HCT116 (cell line): ENCODE results near the gene C1orf159. TPM values are rescaled to one million over a fixed set of nuclear protein-coding genes. Genes with fewer than 3 reads are reported as not detected.

Experiments
- ATAC-seq: fragments of 200-7000 bp; cut with Tn5 transposase; 2 replicates; pipeline ENCODE4 v1.9.1; 2020; ENCODE audit warnings: mild to moderate bottlenecking, moderate library complexity
- BruUV-seq: library from RNA; stranded (reverse); fragments of 400-500 nt; replicated peaks from 2 replicates; lab custom pipeline; 2021; lab: Mats Ljungman, UMichigan
- CTCF ChIA-PET: fragments of 300-600 bp; sonication (Branson Sonifier 250); formaldehyde crosslinking; loops from one replicate; lab custom pipeline; 2021; ENCODE audit warnings: antibody characterized with exemption; lab: Charles Lee
- POLR2A ChIA-PET: fragments of 300-600, 350-600 bp; sonication (Branson Sonifier 250); formaldehyde crosslinking; loops from one replicate; lab custom pipeline; 2021; ENCODE audit warnings: antibody characterized with exemption; lab: Charles Lee
- RAD21 ChIA-PET, 2 experiments: fragments of 300-600 bp; sonication (Branson Sonifier 250); formaldehyde crosslinking; loops; one replicate each; lab custom pipeline; 2023; ENCODE audit warnings: low total read pairs in 2 of 2; ENCODE audit not compliant: uncharacterized antibody in 2 of 2, unreplicated experiment in 2 of 2, low non-redundant PET in 1 of 2; lab: Charles Lee
- DNase-seq: peaks from one replicate; pipeline ENCODE4 v3.0.0-alpha.2; 2010; ENCODE audit warnings: low read depth, low spot score
- H2AFZ ChIP-seq: fragments of 200-600 bp; shearing (Covaris generic), sonication (generic); 2 replicates; pipeline ENCODE4 v1.6.1; 2017; ENCODE audit warnings: low read depth, mixed run types, mixed read lengths, antibody characterized with exemption, low read length; ENCODE audit not compliant: poor library complexity, severe bottlenecking
- H3K27ac ChIP-seq: 2 replicates; pipeline ENCODE4 v1.5.1; 2012; ENCODE audit warnings: low read depth, low read length
- H3K27me3 ChIP-seq: fragments of 200-600 bp; sonication (generic); 2 replicates; pipeline ENCODE4 v1.6.1; 2016; ENCODE audit warnings: mixed run types, low read length, mixed read lengths; ENCODE audit not compliant: insufficient read depth
- H3K36me3 ChIP-seq, 2 experiments: fragments of 200-500 bp in 1 of 2; fragments of 200-600 bp in 1 of 2; sonication (Bioruptor generic) in 1 of 2; sonication (generic) in 1 of 2; 2 replicates each; pipeline versions ENCODE4 v1.5.1 to v1.6.1; 2014 to 2016; ENCODE audit warnings: low read length in 2 of 2, inconsistent platforms in 1 of 2, mixed read lengths in 1 of 2, mixed run types in 1 of 2; ENCODE audit not compliant: insufficient read depth in 2 of 2, control insufficient read depth in 1 of 2
- H3K4me1 ChIP-seq, 2 experiments: fragments of 200-600 bp in 1 of 2; sonication (generic) in 1 of 2; 2 replicates each; pipeline versions ENCODE4 v1.5.1 to v1.6.1; 2012 to 2017; ENCODE audit warnings: low read length in 2 of 2, inconsistent platforms in 1 of 2, mild to moderate bottlenecking in 1 of 2, mixed read lengths in 1 of 2, mixed run types in 1 of 2, moderate library complexity in 1 of 2; ENCODE audit not compliant: insufficient read depth in 2 of 2, control insufficient read depth in 1 of 2
- H3K4me2 ChIP-seq: fragments of 200-600 bp; sonication (generic); 2 replicates; pipeline ENCODE4 v1.6.1; 2017; ENCODE audit warnings: mixed run types, low read length, mixed read lengths
- H3K4me3 ChIP-seq, 2 experiments: fragments of 200-600 bp in 1 of 2; sonication (generic) in 1 of 2; replicated peaks in 1 of 2; 2 replicates each; pipeline ENCODE4 v1.5.1; 2011 to 2016; ENCODE audit warnings: low read length in 2 of 2, control low read depth in 1 of 2, low read depth in 1 of 2, mild to moderate bottlenecking in 1 of 2, mixed read lengths in 1 of 2, mixed run types in 1 of 2
- H3K79me2 ChIP-seq: fragments of 200-600 bp; sonication (generic); 2 replicates; pipeline ENCODE4 v1.6.1; 2017; ENCODE audit warnings: mild to moderate bottlenecking, mixed run types, low read length, moderate library complexity, mixed read lengths; ENCODE audit not compliant: insufficient read depth
- H3K9ac ChIP-seq: fragments of 200-600 bp; sonication (generic); 2 replicates; pipeline ENCODE4 v1.6.1; 2016; ENCODE audit warnings: low read length, mixed read lengths
- H3K9me2 ChIP-seq: fragments of 200-600 bp; sonication (generic), shearing (Covaris generic); 2 replicates; pipeline ENCODE4 v1.6.1; 2017; ENCODE audit warnings: mixed run types, mild to moderate bottlenecking, moderate library complexity; ENCODE audit not compliant: insufficient read depth
- H3K9me3 ChIP-seq, 2 experiments: fragments of 200-500 bp in 1 of 2; fragments of 200-600 bp in 1 of 2; sonication (Bioruptor generic) in 1 of 2; sonication (generic) in 1 of 2; 2 replicates each; pipeline ENCODE4 v1.6.1; 2014 to 2017; ENCODE audit warnings: low read length in 2 of 2, mixed read lengths in 2 of 2, inconsistent platforms in 1 of 2, low read depth in 1 of 2, mild to moderate bottlenecking in 1 of 2, mixed run types in 1 of 2, moderate library complexity in 1 of 2; ENCODE audit not compliant: control insufficient read depth in 1 of 2, insufficient read depth in 1 of 2
- H4K20me1 ChIP-seq: fragments of 200-600 bp; sonication (generic), shearing (Covaris generic); 2 replicates; pipeline ENCODE4 v1.6.1; 2017; ENCODE audit warnings: mixed run types, mild to moderate bottlenecking, moderate library complexity; ENCODE audit not compliant: insufficient read depth
- CBX3 ChIP-seq: IDR thresholded peaks from 2 replicates; pipeline ENCODE4 v1.6.1; 2012; ENCODE audit warnings: low read depth
- SIN3A ChIP-seq: IDR thresholded peaks from 2 replicates; pipeline ENCODE4 v1.6.1; 2012; ENCODE audit warnings: low read depth
- TCF7L2 ChIP-seq: IDR thresholded peaks from 2 replicates; pipeline ENCODE4 v1.7.0; 2011; ENCODE audit warnings: borderline replicate concordance, inconsistent platforms; ENCODE audit not compliant: insufficient read depth, insufficient read length; ENCODE audit errors: extremely low read depth
- ZBTB33 ChIP-seq: IDR thresholded peaks from 2 replicates; pipeline ENCODE4 v1.6.1; 2011; ENCODE audit warnings: mild to moderate bottlenecking, low read length, moderate library complexity; ENCODE audit not compliant: insufficient replicate concordance; ENCODE audit errors: extremely low read depth
- intact Hi-C: fragments of 100-400 bp; cut with micrococcal nuclease; formaldehyde crosslinking; loops from 2 replicates; pipeline ENCODE4 v1.10.0; 2022
- total RNA-seq: library from RNA; stranded (reverse); gene quantifications from one replicate; pipeline ENCODE4 v1.2.1, GENCODE V29; 2021; ENCODE audit not compliant: unreplicated experiment
- TF ChIP-seq, protein P1 (sequence below): IDR thresholded peaks from 2 replicates; pipeline ENCODE4 v1.6.1; 2012
- TF ChIP-seq, protein P2 (sequence below): IDR thresholded peaks from 2 replicates; pipeline ENCODE4 v1.6.1; 2012

The C1orf159 gene
- total RNA-seq, 1 experiment from 2014 or later = 22.7 TPM

DNA sequence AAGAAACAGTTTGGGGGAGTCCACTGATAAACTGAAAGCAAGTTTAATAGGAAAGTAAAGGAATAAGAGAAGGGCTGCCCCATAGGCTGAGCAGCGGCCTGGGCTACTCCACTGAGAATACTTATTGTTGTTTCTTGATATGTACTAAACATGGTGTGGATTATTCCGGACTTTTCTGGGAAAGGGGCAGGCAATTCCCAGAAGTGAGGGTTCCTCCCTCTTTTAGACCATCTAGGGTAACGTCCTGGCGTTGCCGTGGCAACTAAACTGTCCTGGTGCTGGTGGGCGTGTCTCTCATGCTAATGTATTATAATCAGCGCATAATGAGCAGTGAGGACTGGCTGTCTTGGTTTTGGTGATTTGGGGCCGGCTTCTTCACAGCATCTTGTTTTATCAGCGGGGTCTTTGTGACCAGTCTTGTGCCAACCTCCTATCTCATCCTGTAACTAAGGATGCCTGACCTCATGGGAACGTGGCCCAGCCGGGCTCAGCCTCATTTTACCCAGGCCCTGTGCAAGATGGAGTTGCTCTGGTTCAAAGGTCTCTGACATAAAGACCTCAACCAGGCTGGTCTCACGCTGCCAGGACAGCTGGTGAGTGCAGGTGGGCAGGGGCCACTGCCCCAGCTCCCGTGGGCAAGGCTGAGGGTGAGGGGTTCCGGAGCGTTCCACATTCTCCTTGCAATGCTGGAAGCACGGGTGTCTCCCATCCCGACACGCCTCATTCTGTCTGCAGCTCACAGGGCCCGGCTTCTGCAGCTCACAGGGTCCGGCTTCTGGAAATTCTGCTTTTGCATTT is 19.6 kb upstream of the C1orf159 start:
- CTCF ChIA-PET = no interaction called here
- no peaks in the 10 kb centered on the region for H3K79me2 ChIP-seq
- RAD21 ChIA-PET = no interaction called here
- DNase-seq = no peak
- no peaks in the 10 kb centered on the region for H3K9me2 ChIP-seq
- H3K4me2 ChIP-seq = no peak overlapping the region
- no peak overlapping the region for H3K9ac ChIP-seq
- no peak overlapping the region for H3K27ac ChIP-seq
- TF ChIP-seq, protein P1, sequence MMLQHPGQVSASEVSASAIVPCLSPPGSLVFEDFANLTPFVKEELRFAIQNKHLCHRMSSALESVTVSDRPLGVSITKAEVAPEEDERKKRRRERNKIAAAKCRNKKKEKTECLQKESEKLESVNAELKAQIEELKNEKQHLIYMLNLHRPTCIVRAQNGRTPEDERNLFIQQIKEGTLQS = no peak
- TF ChIP-seq ZBTB33 (no peak), SIN3A (no peak), TCF7L2 (no peak), CBX3 (no peak)
- TF ChIP-seq, protein P2, sequence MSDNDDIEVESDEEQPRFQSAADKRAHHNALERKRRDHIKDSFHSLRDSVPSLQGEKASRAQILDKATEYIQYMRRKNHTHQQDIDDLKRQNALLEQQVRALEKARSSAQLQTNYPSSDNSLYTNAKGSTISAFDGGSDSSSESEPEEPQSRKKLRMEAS = no peak
- no peaks in the 10 kb centered on the region for H3K9me3 ChIP-seq
- no peak overlapping the region for H3K4me3 ChIP-seq
- ATAC-seq = no peak
- H3K27me3 ChIP-seq = no peaks in the 10 kb centered on the region
- H3K4me1 ChIP-seq = peaks cover 3 to 15% of the 10 kb centered on the region in 2 experiments; a peak in 3 of 4 replicates
- no peak overlapping the region for H2AFZ ChIP-seq
- POLR2A ChIA-PET = no interaction called here
- no peaks in the 10 kb centered on the region for H3K36me3 ChIP-seq
- intact Hi-C loops = no loop called here
- no peaks in the 10 kb centered on the region for H4K20me1 ChIP-seq
- no TSS peak for BruUV-seq
